ENCODE measurements around the gene TRIM41.

Gene TRIM41

GRCh38 chr5:181233088-181233800 is 10.2 kb downstream of the TRIM41 start:
- DNase-seq (ENCODE audit: low read depth), result no peak

- no peak for DNase-seq (ENCODE audit: low read depth)
These were observed 10.8 kb downstream of the TRIM41 start for GRCh38 chr5:181233801-181234454.

DNA sequence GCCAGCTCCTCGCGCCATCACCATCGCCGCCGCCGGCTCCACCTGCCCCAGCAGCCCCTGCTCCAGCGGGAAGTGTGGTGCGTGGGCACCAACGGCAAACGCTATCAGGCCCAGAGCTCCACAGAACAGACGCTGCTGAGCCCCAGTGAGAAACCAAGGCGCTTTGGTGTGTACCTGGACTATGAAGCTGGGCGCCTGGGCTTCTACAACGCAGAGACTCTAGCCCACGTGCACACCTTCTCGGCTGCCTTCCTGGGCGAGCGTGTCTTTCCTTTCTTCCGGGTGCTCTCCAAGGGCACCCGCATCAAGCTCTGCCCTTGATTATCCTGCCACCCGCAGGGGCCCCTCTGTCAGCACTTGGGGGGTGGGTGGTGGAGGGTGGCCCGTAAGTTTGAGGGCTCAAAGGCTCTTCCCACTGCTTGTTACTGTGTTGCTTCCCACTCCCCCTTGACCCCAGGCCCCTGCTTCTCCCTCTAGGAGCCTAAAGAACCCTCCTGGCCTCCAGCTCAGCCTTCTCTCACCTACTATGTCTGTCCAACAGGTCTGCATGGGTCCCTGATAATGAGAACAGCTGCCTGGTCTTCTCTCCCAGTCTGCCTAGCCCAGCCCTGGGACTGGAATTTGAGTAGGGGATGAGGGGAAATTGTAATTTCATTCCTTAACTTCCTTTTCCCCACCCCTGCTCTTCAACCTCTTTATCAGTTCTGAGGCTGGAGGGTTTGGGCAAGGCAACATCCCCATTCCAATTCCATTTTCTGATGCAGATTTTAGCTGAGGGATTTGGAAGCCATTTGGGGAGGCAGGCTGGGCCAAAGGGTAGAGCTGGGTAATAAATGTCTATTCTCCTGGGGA is 11.6 kb downstream of the TRIM41 start:
- DNase-seq (ENCODE audit: low read depth), result no peak

DNA sequence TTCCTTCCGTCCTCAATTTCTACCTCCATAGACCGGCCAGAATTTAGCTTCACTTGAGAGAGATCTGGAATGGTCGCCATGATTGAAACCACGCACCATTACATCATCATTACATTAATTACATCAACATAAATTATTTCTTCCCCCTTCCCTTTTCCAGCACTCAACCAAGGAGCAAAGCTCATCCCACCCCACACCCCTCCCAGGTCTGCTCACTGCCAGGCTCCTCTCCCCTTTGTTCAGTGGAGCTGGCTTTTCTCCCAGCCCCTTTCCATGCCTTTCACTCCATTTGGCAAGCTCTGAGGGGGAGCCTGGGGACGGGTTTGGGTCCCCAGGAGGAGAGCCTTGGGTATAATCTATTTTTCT is 12.2 kb downstream of the TRIM41 start:
- DNase-seq (ENCODE audit: low read depth), result no peak

DNA sequence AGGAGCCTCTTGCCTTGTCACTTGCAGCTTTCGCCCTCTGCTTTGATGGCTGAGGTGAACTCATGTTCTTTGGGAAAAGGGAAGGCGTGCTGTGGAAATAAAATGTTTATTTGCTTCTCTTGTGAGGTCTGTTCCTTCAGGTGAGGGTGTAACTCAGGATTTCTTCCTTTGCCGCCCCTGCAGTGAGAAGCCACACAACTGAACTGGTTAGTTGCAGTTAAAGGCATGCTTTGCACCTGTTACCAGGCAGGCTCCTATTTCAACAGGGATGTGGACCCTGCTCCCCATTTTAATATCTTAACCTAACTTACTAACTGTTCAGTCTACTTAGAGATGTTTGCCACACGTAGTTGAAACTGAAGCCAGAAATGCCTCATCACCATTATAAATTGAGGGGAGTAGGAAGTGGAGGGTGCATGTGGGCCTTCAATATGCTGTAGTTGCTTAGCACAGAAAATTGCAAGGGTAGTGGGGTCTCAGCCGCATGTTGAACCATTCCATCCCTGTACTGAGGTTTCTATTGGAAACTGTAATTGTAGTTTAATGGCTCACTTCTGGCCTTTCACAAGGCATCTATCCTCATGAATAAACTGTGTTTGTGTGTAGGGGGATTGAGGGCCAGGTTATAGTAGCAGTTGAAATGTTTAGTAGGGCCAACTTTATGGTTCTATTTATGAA is 12.7 kb downstream of the TRIM41 start:
- DNase-seq (ENCODE audit: low read depth), result no peak

DNA sequence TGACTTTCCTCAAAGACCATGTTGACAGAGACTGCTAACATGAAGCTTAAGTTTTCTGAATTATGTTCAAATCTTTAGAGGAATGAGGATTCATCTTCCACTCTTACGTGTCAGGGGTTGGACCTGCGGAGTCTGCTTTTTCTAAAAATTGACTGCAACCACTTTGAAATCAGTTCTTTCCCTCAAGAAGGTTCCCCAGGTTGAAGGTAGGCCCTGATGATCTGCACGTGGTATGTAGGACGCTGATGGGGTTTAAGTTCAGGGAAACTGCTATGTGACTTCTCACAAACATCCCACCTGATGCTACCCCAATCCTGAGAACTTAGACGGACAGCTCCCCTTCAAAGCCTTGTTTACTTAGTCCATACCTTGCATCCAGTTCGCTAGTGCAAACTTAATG is 13.4 kb downstream of the TRIM41 start:
- DNase-seq (ENCODE audit: low read depth), result no peak

- no peak for DNase-seq (ENCODE audit: low read depth)
These were observed 14.0 kb downstream of the TRIM41 start for GRCh38 chr5:181236954-181237641.

DNA sequence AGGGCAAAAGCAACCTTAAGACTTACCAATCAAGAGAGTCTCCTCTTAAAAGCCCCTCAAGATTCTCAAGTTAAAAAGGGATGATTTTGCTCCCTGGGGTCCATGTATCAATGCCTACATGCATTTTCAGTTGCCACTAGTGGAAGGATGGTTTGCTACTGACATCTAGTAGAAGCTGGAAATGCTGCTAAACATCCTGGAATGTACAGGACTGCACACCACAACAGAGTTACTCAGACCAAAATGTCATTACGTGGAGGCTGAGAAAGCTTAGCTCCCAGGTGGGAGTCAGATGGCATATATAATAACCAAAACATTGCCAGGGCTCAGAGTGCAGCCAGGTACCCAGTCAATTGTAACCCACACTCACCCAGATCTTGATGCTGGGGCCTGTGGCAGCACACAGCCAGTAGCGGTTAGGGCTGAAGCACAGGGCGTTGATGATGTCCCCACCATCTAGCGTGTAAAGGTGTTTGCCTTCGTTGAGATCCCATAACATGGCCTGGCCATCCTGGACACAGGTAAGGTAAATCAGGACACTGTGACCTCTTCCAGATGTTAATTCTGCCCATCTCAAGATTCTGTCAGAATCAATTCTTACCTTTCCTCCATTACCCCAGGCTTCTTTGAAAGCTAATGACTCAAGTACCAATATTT is 14.8 kb downstream of the TRIM41 start:
- DNase-seq (ENCODE audit: low read depth), result no peak

GRCh38 chr5:181239062-181239663 is 16.1 kb downstream of the TRIM41 start:
- no peak for DNase-seq (ENCODE audit: low read depth)

- DNase-seq (ENCODE audit: low read depth), result peak; percentile 85
These were observed 18.4 kb downstream of the TRIM41 start for GRCh38 chr5:181241393-181241975.

DNA sequence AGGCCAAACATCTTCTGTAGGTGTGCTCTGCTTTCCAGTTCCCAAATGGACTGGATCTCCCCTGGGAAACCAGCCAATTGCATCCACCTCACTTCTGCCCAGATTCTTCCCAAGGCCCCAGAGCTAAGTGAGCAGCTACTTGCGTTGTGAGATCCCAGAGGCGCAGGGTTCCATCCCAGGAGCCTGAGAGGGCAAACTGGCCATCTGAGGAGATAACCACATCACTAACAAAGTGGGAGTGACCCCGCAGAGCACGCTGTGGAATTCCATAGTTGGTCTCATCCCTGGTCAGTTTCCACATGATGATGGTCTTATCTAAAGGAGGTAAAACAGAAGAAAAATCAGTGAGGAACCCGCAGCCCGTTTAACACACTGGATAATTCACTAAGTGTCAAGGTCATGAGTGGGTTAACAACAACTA is 19.0 kb downstream of the TRIM41 start:
- no peak for DNase-seq (ENCODE audit: low read depth)

DNA sequence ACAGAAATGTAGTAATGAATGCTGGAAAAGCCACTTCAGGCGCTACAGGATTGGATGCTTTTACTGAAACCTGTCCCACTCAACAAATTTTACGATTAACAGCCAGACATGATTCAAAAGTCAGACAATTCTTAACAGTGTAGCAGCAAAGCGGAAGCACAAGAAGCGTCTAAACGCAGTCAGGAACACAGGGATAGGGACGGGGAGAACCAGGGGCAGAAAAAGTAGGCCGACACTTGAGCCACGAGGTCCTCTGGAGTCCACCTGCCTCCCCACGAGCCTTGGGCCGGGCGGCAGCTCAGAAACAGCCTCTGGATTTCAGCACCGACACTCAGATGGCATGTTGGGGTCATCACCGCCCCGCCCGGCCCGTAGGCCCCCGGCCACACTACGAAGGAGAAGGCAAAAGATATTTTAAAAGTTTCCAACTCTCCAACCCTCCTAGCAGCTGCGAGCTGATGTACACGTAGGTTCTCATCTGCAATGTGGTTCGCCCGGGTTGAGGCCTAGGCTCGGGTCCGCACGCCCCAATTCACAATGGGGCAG is 20.0 kb downstream of the TRIM41 start:
- no peak for DNase-seq (ENCODE audit: low read depth)

- peak; percentile 80 for DNase-seq (ENCODE audit: low read depth)
These were observed 20.7 kb downstream of the TRIM41 start, which contains the start of gene RACK1 for GRCh38 chr5:181243564-181244343. Gene RACK1, minus strand, starts transcription at chr5:181243906. Its CDS starts 106 bp downstream, at chr5:181243800.

GRCh38 chr5:181245427-181246275 is 22.6 kb downstream of the TRIM41 start:
- no peak for DNase-seq (ENCODE audit: low read depth)

- peak; percentile 79 for DNase-seq (ENCODE audit: low read depth)
These were observed 23.4 kb downstream of the TRIM41 start for GRCh38 chr5:181246276-181247049.

DNA sequence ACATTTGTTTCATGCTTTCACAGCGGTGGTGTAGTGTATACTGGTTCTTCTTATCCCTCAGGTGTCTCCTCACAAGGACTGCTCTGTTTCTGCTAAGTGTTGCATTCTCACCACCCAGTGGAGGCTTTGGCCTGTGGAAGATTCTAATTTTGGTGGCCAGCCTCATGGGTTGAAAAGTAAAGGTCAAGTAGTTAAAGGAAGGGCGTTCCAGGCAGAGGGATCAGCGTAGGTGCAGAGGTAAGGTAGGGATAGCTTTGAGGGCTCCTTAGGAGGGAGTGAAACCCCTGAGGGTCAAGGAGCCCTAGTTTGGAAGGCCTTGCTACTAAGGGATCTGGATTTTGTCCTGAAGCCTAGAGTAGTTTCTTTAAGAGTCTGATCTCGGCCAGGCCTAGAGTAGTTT is 25.2 kb downstream of the TRIM41 start:
- DNase-seq (ENCODE audit: low read depth), result no peak

DNA sequence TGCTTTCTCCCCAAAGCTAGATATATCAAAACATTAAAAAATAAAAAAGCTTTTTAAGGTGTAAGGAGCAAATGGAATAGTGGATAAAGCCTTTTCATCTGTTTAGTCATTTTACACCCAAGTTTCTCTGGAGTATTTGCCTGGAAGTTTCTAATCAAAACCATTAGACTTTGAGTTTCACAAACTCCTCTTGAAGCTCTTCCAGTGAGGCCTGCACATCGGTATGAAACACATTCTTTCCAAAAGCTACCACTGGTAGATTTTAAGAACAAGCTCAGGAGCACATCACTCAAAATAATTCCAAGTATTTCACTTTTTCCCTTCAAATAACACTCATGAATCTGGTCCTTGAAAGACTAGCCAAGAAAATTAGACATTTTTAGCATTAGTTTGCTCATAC is 32.2 kb downstream of the TRIM41 start:
- DNase-seq (ENCODE audit: low read depth), result no peak

Measured in stromal cell of bone marrow (primary cell).